WTC11 (cell line): Measurements from ENCODE around the gene KCNMA1. TPM values are rescaled to one million over a fixed set of nuclear protein-coding genes. Genes with fewer than 3 reads are reported as not detected.

ENCODE experiments used
- ATAC-seq: fragments of 200-7000 bp; cut with Tn5 transposase; 2 replicates; pipeline ENCODE4 v1.10.0; 2021; ENCODE audit warnings: mild to moderate bottlenecking, moderate library complexity
- CTCF ChIA-PET: fragments of 300-600 bp; sonication (Branson Sonifier 250); formaldehyde crosslinking; loops from one replicate; lab custom pipeline; 2021; ENCODE audit warnings: antibody characterized with exemption; lab: Charles Lee
- POLR2A ChIA-PET: fragments of 350-600 bp; sonication (Branson Sonifier 250); formaldehyde crosslinking; loops from one replicate; lab custom pipeline; 2021; ENCODE audit warnings: antibody characterized with exemption; lab: Charles Lee
- DNase-seq: peaks from one replicate; pipeline ENCODE4 v3.0.0; 2021; ENCODE audit warnings: low spot score
- H3K27ac Mint-ChIP-seq: 2 replicates; pipeline ENCODE4 v1.8.0; 2021; ENCODE audit warnings: mixed read lengths
- H3K27me3 Mint-ChIP-seq: 2 replicates; pipeline ENCODE4 v1.8.0; 2021; ENCODE audit warnings: low read depth, mild to moderate bottlenecking, moderate library complexity, mixed read lengths
- H3K36me3 Mint-ChIP-seq: 2 replicates; pipeline ENCODE4 v1.8.0; 2021; ENCODE audit warnings: mixed read lengths
- H3K4me1 Mint-ChIP-seq: 2 replicates; pipeline ENCODE4 v1.8.0; 2022; ENCODE audit warnings: mixed read lengths
- H3K4me3 Mint-ChIP-seq: 2 replicates; pipeline ENCODE4 v1.8.0; 2021; ENCODE audit warnings: mild to moderate bottlenecking, moderate library complexity, mixed read lengths
- H3K9me3 Mint-ChIP-seq: 2 replicates; pipeline ENCODE4 v1.8.0; 2021; ENCODE audit warnings: mixed read lengths
- CDX4 ChIP-seq: fragments of 250-450 bp; sonication (Bioruptor Pico); IDR thresholded peaks from 2 replicates; pipeline ENCODE4 v1.9.0; 2021; ENCODE audit warnings: moderate library complexity, mild to moderate bottlenecking, inconsistent platforms, borderline replicate concordance
- CREM ChIP-seq: sonication (generic); formaldehyde crosslinking; IDR thresholded peaks from 2 replicates; pipeline ENCODE4 v1.8.1; 2022; ENCODE audit warnings: mild to moderate bottlenecking, missing genetic modification reagents, moderate library complexity
- E2F5 ChIP-seq: sonication (generic); formaldehyde crosslinking; IDR thresholded peaks from 2 replicates; pipeline ENCODE4 v1.8.1; 2022; ENCODE audit warnings: mild to moderate bottlenecking, moderate library complexity, missing genetic modification reagents
- ELF4 ChIP-seq: sonication (generic); formaldehyde crosslinking; IDR thresholded peaks from 2 replicates; pipeline ENCODE4 v1.8.1; 2022; ENCODE audit warnings: low read depth, mild to moderate bottlenecking, moderate library complexity, missing genetic modification reagents
- FOXK1 ChIP-seq: sonication (generic); formaldehyde crosslinking; IDR thresholded peaks from 2 replicates; pipeline ENCODE4 v1.8.0; 2022; ENCODE audit warnings: mild to moderate bottlenecking, moderate library complexity, missing genetic modification reagents
- FOXP1 ChIP-seq: sonication (generic); formaldehyde crosslinking; IDR thresholded peaks from 2 replicates; pipeline ENCODE4 v1.8.0; 2022; ENCODE audit warnings: missing genetic modification reagents, mild to moderate bottlenecking, moderate library complexity, borderline replicate concordance
- FOXP4 ChIP-seq: sonication (generic); formaldehyde crosslinking; IDR thresholded peaks from 2 replicates; pipeline ENCODE4 v1.8.0; 2022; ENCODE audit warnings: mild to moderate bottlenecking, missing genetic modification reagents
- IRF1 ChIP-seq: sonication (generic); formaldehyde crosslinking; IDR thresholded peaks from 2 replicates; pipeline ENCODE4 v1.8.0; 2023; ENCODE audit warnings: missing genetic modification reagents
- JUN ChIP-seq: sonication (generic); formaldehyde crosslinking; IDR thresholded peaks from 2 replicates; pipeline ENCODE4 v1.8.0; 2023; ENCODE audit warnings: mild to moderate bottlenecking, missing genetic modification reagents
- KAT7 ChIP-seq: sonication (generic); formaldehyde crosslinking; IDR thresholded peaks from 2 replicates; pipeline ENCODE4 v1.8.1; 2023; ENCODE audit warnings: missing genetic modification reagents, mild to moderate bottlenecking, borderline replicate concordance
- MLX ChIP-seq: sonication (generic); formaldehyde crosslinking; IDR thresholded peaks from 2 replicates; pipeline ENCODE4 v1.8.1; 2023; ENCODE audit warnings: mild to moderate bottlenecking, missing genetic modification reagents, moderate library complexity
- MYBL2 ChIP-seq: sonication (generic); formaldehyde crosslinking; IDR thresholded peaks from 2 replicates; pipeline ENCODE4 v1.8.1; 2023; ENCODE audit warnings: mild to moderate bottlenecking, moderate library complexity, missing genetic modification reagents
- NFATC4 ChIP-seq: fragments of 250-450 bp; sonication (Bioruptor Pico); IDR thresholded peaks from 2 replicates; pipeline ENCODE4 v1.9.0; 2021; ENCODE audit warnings: mild to moderate bottlenecking
- NR3C1 ChIP-seq: sonication (generic); formaldehyde crosslinking; conservative IDR thresholded peaks from 2 replicates; pipeline ENCODE4 v1.8.1; 2023; ENCODE audit warnings: low read depth, mild to moderate bottlenecking, missing genetic modification reagents
- PRDM15 ChIP-seq: sonication (generic); formaldehyde crosslinking; IDR thresholded peaks from 2 replicates; pipeline ENCODE4 v1.8.0; 2022; ENCODE audit warnings: missing genetic modification reagents
- ZNF232 ChIP-seq: sonication (generic); formaldehyde crosslinking; IDR thresholded peaks from 2 replicates; pipeline ENCODE4 v1.8.0; 2022; ENCODE audit warnings: mild to moderate bottlenecking, missing genetic modification reagents
- ZNF263 ChIP-seq: sonication (generic); formaldehyde crosslinking; IDR thresholded peaks from 2 replicates; pipeline ENCODE4 v1.8.1; 2022; ENCODE audit warnings: low read depth, mild to moderate bottlenecking, moderate library complexity, missing genetic modification reagents
- ZNF425 ChIP-seq: fragments of 250-450 bp; sonication (Bioruptor Pico); conservative IDR thresholded peaks from 2 replicates; pipeline ENCODE4 v1.9.0; 2021; ENCODE audit warnings: mild to moderate bottlenecking
- total RNA-seq: library from RNA; stranded (reverse); gene quantifications from 3 replicates; pipeline ENCODE4 v1.2.3, GENCODE V29; 2021
- TF ChIP-seq, protein P1 (sequence below): sonication (generic); formaldehyde crosslinking; conservative IDR thresholded peaks from 2 replicates; pipeline ENCODE4 v1.8.1; 2022; ENCODE audit warnings: mild to moderate bottlenecking, missing genetic modification reagents

Gene KCNMA1
- total RNA-seq, 1 experiment from 2014 or later: 7.3 TPM

DNA sequence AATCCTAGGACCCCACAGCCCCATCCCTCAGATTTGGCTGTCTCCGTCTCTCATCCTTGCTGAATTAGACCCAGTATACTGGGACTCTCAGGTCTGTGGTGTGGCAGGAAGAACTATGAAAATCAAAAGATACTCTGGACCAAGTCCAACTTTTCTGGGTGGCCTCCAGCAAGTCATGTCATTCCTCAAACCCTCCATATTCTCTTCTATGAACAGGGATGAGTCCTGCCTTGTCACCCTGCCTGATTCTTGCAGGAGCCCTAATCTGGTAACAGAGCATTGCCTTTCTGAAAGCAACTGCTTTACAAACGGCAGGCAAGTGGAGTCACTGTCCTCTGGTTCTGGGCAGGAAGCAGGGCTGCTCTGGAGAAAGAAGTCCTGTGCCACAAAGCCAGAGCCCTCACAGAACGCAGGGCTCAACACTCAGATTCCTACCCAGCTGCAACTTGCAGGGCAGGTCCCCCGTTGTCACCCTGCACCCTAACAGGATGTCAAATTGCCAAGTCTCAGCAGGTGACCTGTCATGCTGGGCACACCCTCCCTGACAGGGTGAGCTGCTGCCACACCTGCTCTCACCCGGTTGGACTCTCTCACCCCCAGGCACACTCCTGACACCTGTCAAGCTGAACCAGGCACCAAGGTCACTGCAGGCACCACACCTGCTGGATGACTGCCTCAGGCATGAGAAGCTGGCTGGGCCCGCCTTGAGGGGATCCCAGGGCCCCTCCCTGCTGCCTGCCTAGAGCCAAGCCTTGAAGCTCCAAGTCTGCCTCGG lies 227.7 kb downstream of the KCNMA1 start (continued):
- no peak for TF ChIP-seq ZNF263 (CRISPR knock-in tag)
- no peak for TF ChIP-seq PRDM15 (CRISPR knock-in tag)
- no peak for TF ChIP-seq E2F5 (CRISPR knock-in tag)
- no peak for TF ChIP-seq NFATC4 (CRISPR knock-in tag)
- TF ChIP-seq IRF1: no peak
- TF ChIP-seq ZNF425: no peak

DNA sequence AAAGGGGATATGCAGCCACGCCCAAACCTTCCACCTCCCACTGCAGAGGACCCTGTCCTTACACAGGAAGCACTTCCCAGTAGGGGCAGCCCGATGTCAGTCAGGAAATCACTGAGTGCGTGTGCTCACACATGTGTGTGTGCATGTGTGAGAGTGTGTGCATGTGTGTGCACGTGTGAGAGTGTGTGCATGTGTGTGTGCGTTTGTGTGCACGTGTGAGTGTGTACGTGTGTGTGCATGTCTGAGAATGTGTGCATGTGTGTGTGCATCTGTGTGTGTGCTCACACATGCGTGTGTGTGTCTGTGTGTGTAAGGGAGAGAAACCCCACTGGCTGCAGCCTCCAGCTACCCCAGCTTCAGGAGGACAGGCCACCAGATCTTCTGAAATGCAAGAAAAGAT lies 229.3 kb downstream of the KCNMA1 start:
- ChIA-PET CTCF (no interaction called here), POLR2A (no interaction called here)
- Mint-ChIP-seq H3K4me1 (peaks cover 12% of the 10 kb centered on the region), H3K36me3 (no peaks in the 10 kb centered on the region), H3K9me3 (no peaks in the 10 kb centered on the region), H3K4me3 (no peak overlapping the region), H3K27me3 (no peaks in the 10 kb centered on the region), H3K27ac (peak overlapping the region; percentile 18; the same call in 1 of the 2 replicates)
- no peak for TF ChIP-seq CREM
- TF ChIP-seq MLX (CRISPR knock-in tag): no peak
- no peak for TF ChIP-seq NR3C1
- no peak for ATAC-seq
- no peak for DNase-seq

DNA sequence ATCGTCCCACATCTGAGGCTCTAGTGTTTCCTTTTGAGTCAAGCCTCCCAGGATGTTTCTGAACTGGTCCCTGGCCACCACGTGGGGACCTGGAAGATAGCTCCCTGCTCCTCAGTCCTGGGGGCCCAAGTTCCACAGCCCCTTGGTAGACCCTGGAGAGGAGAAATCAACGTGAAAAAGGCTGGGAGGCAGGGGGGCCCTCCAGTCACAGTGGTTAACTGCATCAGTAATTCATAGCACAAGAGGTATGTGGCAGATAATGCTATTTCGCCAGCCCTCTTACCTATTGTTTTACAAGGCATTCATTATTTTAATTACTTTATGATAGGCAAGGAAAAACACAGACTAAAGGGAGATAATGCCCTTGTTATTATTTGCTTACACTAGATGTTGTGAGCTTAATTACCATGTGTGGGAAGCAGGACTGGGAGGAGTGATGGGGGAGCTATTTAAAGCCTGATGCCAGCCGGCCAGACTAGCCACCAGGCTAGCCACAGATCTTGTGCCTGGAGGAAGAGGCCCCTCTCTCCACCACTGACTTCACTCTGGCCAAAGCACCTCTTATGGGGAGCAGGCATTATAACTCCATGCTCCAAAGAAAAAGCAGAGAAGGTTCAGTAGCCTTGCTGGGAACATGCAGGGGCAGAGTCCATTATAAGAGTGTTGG lies 230.7 kb downstream of the KCNMA1 start:
- no peaks in the 10 kb centered on the region for H3K9me3 Mint-ChIP-seq
- peaks cover 12% of the 10 kb centered on the region for H3K4me1 Mint-ChIP-seq
- H3K36me3 Mint-ChIP-seq: no peaks in the 10 kb centered on the region
- no peak overlapping the region for H3K27ac Mint-ChIP-seq
- POLR2A ChIA-PET: no interaction called here
- H3K27me3 Mint-ChIP-seq: no peaks in the 10 kb centered on the region
- H3K4me3 Mint-ChIP-seq: no peak overlapping the region
- CTCF ChIA-PET: interaction anchor here (0.6 to 1.1 kb wide), 4 partner anchors 15 to 305 kb away, joined by 3 to 4 read pairs (median 4); no protein-coding TSS in a partner anchor
- ATAC-seq (no peak), DNase-seq (no peak)
- TF ChIP-seq FOXP4 (CRISPR knock-in tag): no peak
- TF ChIP-seq JUN: no peak
- no peak for TF ChIP-seq ZNF232 (CRISPR knock-in tag)
- TF ChIP-seq FOXP1 (CRISPR knock-in tag): no peak
- no peak for TF ChIP-seq FOXK1
- no peak for TF ChIP-seq NFATC4 (CRISPR knock-in tag)
- no peak for TF ChIP-seq MYBL2 (CRISPR knock-in tag)
- TF ChIP-seq ELF4 (CRISPR knock-in tag): no peak
- TF ChIP-seq KAT7 (CRISPR knock-in tag): no peak
- TF ChIP-seq, protein P1, sequence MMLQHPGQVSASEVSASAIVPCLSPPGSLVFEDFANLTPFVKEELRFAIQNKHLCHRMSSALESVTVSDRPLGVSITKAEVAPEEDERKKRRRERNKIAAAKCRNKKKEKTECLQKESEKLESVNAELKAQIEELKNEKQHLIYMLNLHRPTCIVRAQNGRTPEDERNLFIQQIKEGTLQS (CRISPR knock-in tag): no peak
- TF ChIP-seq CDX4 (CRISPR knock-in tag): no peak
